Measurements from ENCODE around the gene ARHGAP4.

The ARHGAP4 gene

GRCh38 chrX:153924149-153924861 lies 1.8 kb downstream of the ARHGAP4 start:
- DNase-seq = peak; percentile 56

- no peak for DNase-seq
These were observed 2.9 kb downstream of the ARHGAP4 start for GRCh38 chrX:153922932-153923857.

- DNase-seq = no peak
These were observed 4.3 kb downstream of the ARHGAP4 start for GRCh38 chrX:153921511-153922446.

GRCh38 chrX:153921070-153921469 lies 5.0 kb downstream of the ARHGAP4 start:
- no peak for DNase-seq

- DNase-seq = no peak
These were observed 5.5 kb downstream of the ARHGAP4 start for GRCh38 chrX:153920546-153920945.

- no peak for DNase-seq
These were observed 6.8 kb downstream of the ARHGAP4 start for GRCh38 chrX:153919281-153919680.

GRCh38 chrX:153917869-153918268 lies 8.2 kb downstream of the ARHGAP4 start:
- DNase-seq = no peak

- DNase-seq = no peak
These were observed 12.4 kb downstream of the ARHGAP4 start for GRCh38 chrX:153913701-153914100.

GRCh38 chrX:153913211-153913610 lies 12.9 kb downstream of the ARHGAP4 start:
- DNase-seq = no peak

GRCh38 chrX:153911798-153912197 lies 14.3 kb downstream of the ARHGAP4 start:
- DNase-seq = no peak

GRCh38 chrX:153910446-153910845 lies 15.6 kb downstream of the ARHGAP4 start:
- DNase-seq = no peak

- DNase-seq = no peak
These were observed 16.1 kb downstream of the ARHGAP4 start for GRCh38 chrX:153909980-153910360.

GRCh38 chrX:153909024-153909979 lies 16.8 kb downstream of the ARHGAP4 start:
- no peak for DNase-seq

- DNase-seq = no peak
These were observed 17.7 kb downstream of the ARHGAP4 start for GRCh38 chrX:153908219-153908860.

GRCh38 chrX:153907456-153907855 lies 18.6 kb downstream of the ARHGAP4 start:
- DNase-seq = no peak

GRCh38 chrX:153906126-153906917 lies 19.7 kb downstream of the ARHGAP4 start:
- DNase-seq = peak; percentile 31

- no peak for DNase-seq
These were observed 20.5 kb downstream of the ARHGAP4 start for GRCh38 chrX:153905481-153906095.

GRCh38 chrX:153903991-153904957 lies 21.8 kb downstream of the ARHGAP4 start, which contains the start of gene AVPR2:
TSS of gene AVPR2 (plus strand) at chrX:153904673. CDS start at chrX:153905146, 473 bp downstream.
- DNase-seq = no peak

Data from CD4-positive, alpha-beta T cell treated with Interleukin-12 subunit alpha and Interleukin-12 subunit beta, for 1 hour (primary cell).